Endothelial cell (in vitro differentiated cells): ENCODE results near the gene CSGALNACT2. TPM values are rescaled to one million over a fixed set of nuclear protein-coding genes. Genes with fewer than 3 reads are reported as not detected.
"Not testable (repeated sequence)": the region's sequence is repeated elsewhere in the genome, so short reads cannot be mapped to it uniquely, and the experiment has no call there.

Experiments used
- DNase-seq: peaks from one replicate; pipeline ENCODE4 v3.0.0; 2021; ENCODE audit warnings: low spot score
- H3K27ac Mint-ChIP-seq: one replicate; pipeline ENCODE4 v1.8.0; 2021; ENCODE audit warnings: mixed read lengths, inconsistent platforms; ENCODE audit not compliant: unreplicated experiment
- H3K27me3 Mint-ChIP-seq: one replicate; pipeline ENCODE4 v1.8.0; 2021; ENCODE audit warnings: mild to moderate bottlenecking, moderate library complexity, mixed read lengths, inconsistent platforms; ENCODE audit not compliant: unreplicated experiment
- H3K36me3 Mint-ChIP-seq: one replicate; pipeline ENCODE4 v1.8.0; 2021; ENCODE audit warnings: mild to moderate bottlenecking, low read depth, mixed read lengths, inconsistent platforms; ENCODE audit not compliant: unreplicated experiment
- H3K4me1 Mint-ChIP-seq: one replicate; pipeline ENCODE4 v1.8.0; 2021; ENCODE audit warnings: mild to moderate bottlenecking, mixed read lengths, inconsistent platforms; ENCODE audit not compliant: unreplicated experiment
- H3K4me3 Mint-ChIP-seq: one replicate; pipeline ENCODE4 v1.8.0; 2021; ENCODE audit warnings: mild to moderate bottlenecking, mixed read lengths, inconsistent platforms; ENCODE audit not compliant: unreplicated experiment
- H3K9me3 Mint-ChIP-seq: one replicate; pipeline ENCODE4 v1.8.0; 2021; ENCODE audit warnings: mixed read lengths, inconsistent platforms; ENCODE audit not compliant: unreplicated experiment
- total RNA-seq: library from RNA; stranded (reverse); fragmentation: NEBNext Ultra II Directional; extraction: Animal tissue kit (Norgen Biotek cat#: 25700); gene quantifications from one replicate; pipeline ENCODE4 v1.2.1, GENCODE V29; 2021; ENCODE audit not compliant: unreplicated experiment
- TF ChIP-seq, protein P1 (sequence below): fragments of 200-600 bp; sonication (generic); IDR thresholded peaks from one replicate; pipeline ENCODE4 v1.5.0; 2021; ENCODE audit warnings: antibody characterized with exemption; ENCODE audit not compliant: unreplicated experiment

CSGALNACT2 gene
- total RNA-seq, 1 donor from 2014 or later: 3.8 TPM

DNA sequence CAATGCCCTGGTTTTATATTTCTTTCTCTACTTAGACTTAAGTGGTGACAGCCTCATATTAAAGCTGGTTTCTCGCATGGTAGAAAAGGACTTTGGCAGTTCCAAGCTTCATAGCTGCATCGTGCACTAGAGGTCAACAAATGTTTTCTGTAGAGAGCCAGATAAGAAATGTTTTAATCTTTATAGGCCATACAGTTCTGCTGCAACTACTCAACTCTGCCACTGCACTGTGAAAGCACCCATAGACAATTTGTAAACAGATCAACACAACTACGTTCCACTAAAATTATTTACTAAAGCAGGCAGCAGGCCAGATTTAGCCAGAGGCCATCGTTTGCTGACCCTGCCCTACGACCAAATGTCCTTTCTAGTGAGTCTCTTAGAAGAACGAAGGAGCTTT is 36.7 kb downstream of the CSGALNACT2 start:
- TF ChIP-seq, protein P1, sequence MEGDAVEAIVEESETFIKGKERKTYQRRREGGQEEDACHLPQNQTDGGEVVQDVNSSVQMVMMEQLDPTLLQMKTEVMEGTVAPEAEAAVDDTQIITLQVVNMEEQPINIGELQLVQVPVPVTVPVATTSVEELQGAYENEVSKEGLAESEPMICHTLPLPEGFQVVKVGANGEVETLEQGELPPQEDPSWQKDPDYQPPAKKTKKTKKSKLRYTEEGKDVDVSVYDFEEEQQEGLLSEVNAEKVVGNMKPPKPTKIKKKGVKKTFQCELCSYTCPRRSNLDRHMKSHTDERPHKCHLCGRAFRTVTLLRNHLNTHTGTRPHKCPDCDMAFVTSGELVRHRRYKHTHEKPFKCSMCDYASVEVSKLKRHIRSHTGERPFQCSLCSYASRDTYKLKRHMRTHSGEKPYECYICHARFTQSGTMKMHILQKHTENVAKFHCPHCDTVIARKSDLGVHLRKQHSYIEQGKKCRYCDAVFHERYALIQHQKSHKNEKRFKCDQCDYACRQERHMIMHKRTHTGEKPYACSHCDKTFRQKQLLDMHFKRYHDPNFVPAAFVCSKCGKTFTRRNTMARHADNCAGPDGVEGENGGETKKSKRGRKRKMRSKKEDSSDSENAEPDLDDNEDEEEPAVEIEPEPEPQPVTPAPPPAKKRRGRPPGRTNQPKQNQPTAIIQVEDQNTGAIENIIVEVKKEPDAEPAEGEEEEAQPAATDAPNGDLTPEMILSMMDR: no peak
- H3K4me3 Mint-ChIP-seq: no peak overlapping the region
- no peak for DNase-seq
- H3K9me3 Mint-ChIP-seq: no peaks in the 10 kb centered on the region
- H3K27ac Mint-ChIP-seq: no peak overlapping the region
- H3K36me3 Mint-ChIP-seq: no peaks in the 10 kb centered on the region
- H3K27me3 Mint-ChIP-seq: peaks cover 2% of the 10 kb centered on the region
- no peaks in the 10 kb centered on the region for H3K4me1 Mint-ChIP-seq

DNA sequence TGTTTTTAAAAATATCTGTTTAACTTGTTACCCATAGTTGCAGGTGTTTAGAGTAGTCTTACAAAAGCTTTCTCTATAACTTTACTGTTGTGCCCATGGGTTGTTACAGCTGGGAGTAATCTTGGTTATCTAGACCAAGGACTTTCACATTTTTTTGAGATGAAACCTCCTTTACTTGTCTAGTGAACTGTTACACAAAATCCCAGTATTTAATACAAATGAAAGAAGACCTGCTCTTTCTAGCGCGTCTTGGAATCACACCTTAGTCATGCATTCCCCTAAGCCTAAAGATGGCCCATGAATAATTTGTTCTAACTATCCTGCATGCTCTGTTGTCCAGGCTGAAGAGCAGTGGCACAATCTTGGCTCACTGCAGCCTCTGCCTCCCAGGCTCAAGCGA is 38.0 kb downstream of the CSGALNACT2 start:
- no peaks in the 10 kb centered on the region for H3K36me3 Mint-ChIP-seq
- no peak overlapping the region for H3K27ac Mint-ChIP-seq
- H3K4me3 Mint-ChIP-seq: no peak overlapping the region
- TF ChIP-seq, protein P1: no peak
- no peaks in the 10 kb centered on the region for H3K9me3 Mint-ChIP-seq
- peaks cover 2% of the 10 kb centered on the region for H3K27me3 Mint-ChIP-seq
- H3K4me1 Mint-ChIP-seq: no peaks in the 10 kb centered on the region
- no peak for DNase-seq

DNA sequence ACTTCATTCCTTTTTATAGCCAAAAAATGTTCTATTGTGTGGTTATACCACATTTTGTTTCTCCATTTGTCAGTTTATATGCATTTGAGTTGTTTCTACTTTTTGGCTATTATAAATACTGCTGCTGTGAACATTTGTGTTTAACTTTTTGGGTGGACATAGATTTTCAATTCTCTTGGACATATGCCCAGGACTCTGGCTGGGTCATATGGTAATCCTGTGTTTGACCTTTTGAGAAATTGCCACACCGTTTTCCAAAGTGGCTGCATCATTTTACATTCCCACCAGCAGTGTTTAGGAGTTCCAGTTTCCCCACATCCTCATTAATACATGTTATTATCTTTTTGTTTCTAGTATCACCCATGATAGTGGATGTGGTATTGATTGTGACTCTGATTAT is 39.4 kb downstream of the CSGALNACT2 start:
- no peaks in the 10 kb centered on the region for H3K4me1 Mint-ChIP-seq
- H3K27me3 Mint-ChIP-seq: no peaks in the 10 kb centered on the region
- H3K4me3 Mint-ChIP-seq: no peak overlapping the region
- H3K36me3 Mint-ChIP-seq: no peaks in the 10 kb centered on the region
- TF ChIP-seq, protein P1: no peak
- no peaks in the 10 kb centered on the region for H3K9me3 Mint-ChIP-seq
- DNase-seq: no peak
- H3K27ac Mint-ChIP-seq: no peak overlapping the region

DNA sequence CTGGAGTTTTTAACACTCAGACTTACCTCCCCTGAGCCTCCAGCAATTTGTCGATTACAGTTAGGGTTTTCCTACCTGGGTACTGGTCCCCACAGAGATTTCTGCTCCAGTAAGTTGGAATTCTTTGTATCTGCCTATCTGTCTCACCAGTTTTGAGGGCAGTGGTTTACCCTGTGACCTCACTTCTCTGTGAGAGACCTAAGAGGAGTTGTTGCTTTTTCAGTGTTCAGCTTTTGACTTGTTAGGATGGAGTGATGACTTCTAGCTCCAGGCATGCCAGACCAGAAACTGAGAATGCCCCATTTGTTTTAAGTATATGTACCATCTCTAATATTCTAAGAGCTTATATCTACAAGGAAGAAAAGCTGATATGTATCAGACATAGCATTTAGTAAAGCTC is 42.9 kb downstream of the CSGALNACT2 start:
- Mint-ChIP-seq H3K27me3 (no peaks in the 10 kb centered on the region), H3K36me3 (no peaks in the 10 kb centered on the region), H3K4me3 (no peak overlapping the region), H3K27ac (no peak overlapping the region), H3K9me3 (no peaks in the 10 kb centered on the region), H3K4me1 (no peaks in the 10 kb centered on the region)
- TF ChIP-seq, protein P1: no peak
- no peak for DNase-seq

DNA sequence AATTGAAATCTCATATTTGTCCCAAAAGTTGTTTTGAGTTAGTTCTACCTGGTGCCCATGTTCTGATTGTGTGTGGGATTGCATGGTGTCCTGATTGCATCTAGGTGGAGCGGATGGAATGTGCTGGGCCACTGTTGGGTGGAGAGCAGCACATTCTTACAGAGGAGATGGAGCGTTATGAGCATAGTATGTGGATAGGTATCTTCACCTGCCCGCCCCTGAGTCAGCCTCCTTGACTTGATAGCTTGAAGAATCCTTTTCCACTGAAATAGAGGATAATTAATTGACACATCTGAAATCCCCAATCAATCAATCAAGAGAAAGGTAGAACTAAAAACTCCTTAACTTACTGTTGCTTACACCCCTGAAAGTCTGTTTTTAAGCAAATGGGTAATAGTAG is 45.5 kb downstream of the CSGALNACT2 start:
- H3K27ac Mint-ChIP-seq, H3K4me1 Mint-ChIP-seq, H3K9me3 Mint-ChIP-seq, DNase-seq, H3K4me3 Mint-ChIP-seq, H3K36me3 Mint-ChIP-seq, H3K27me3 Mint-ChIP-seq: not testable (repeated sequence)

DNA sequence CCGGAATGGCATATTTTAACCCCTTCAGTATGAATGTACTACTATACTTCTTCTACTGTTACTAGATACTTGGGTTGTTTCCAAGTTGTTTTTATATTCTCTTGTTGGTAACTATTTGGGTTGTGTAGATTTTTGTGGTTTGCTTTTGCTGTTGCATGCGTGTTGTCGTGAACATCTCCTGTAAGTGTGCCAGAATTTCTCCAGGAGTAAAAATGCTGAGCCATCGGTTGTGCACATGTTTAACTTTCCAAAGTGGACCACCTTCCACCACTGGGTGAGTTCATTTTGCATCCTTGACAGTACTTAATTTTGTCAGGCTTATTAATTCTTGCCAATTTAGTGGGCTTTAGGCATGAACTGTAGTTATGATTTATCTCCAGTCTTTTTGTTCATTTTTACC is 47.9 kb downstream of the CSGALNACT2 start:
- no peaks in the 10 kb centered on the region for H3K27me3 Mint-ChIP-seq
- H3K27ac Mint-ChIP-seq: no peak overlapping the region
- no peaks in the 10 kb centered on the region for H3K36me3 Mint-ChIP-seq
- DNase-seq: no peak
- H3K9me3 Mint-ChIP-seq: no peaks in the 10 kb centered on the region
- TF ChIP-seq, protein P1: no peak
- no peaks in the 10 kb centered on the region for H3K4me1 Mint-ChIP-seq
- H3K4me3 Mint-ChIP-seq: no peak overlapping the region
